H1 (cell line): ENCODE results near the gene NFIX. TPM values are rescaled to one million over a fixed set of nuclear protein-coding genes. Genes with fewer than 3 reads are reported as not detected.

ENCODE experiments used
- CTCF ChIA-PET: fragments of 300-600 bp; sonication (Branson Sonifier 250); formaldehyde crosslinking; loops from one replicate; lab custom pipeline; 2021; ENCODE audit not compliant: partially characterized antibody; lab: Charles Lee
- POLR2A ChIA-PET: fragments of 300-600 bp; sonication (Branson Sonifier 250); formaldehyde crosslinking; loops from one replicate; lab custom pipeline; 2021; ENCODE audit warnings: inconsistent platforms; ENCODE audit not compliant: partially characterized antibody; lab: Charles Lee
- DNase-seq, 2 experiments: peaks; one replicate each; pipeline versions ENCODE4 v3.0.0 to v3.0.0-alpha.2; 2010 to 2022; ENCODE audit warnings: low spot score in 2 of 2, low read depth in 1 of 2, mixed read lengths in 1 of 2
- FAIRE-seq: peaks from 2 replicates; lab custom pipeline; 2011; peaks lifted over from hg19 to GRCh38; lab: Jason Lieb, UNC
- H2AFZ ChIP-seq: 2 replicates; pipeline ENCODE4 v1.8.1; 2012; ENCODE audit warnings: low read length, inconsistent platforms
- H2AK5ac ChIP-seq: 2 replicates; pipeline ENCODE4 v1.6.1; 2013; ENCODE audit warnings: low read depth, low read length
- H2BK120ac ChIP-seq: replicated peaks from 2 replicates; pipeline ENCODE3; 2013; ENCODE audit warnings: low read depth, low read length, inconsistent platforms
- H2BK12ac ChIP-seq: 2 replicates; pipeline ENCODE4 v1.6.1; 2013; ENCODE audit warnings: low read depth, low read length
- H2BK15ac ChIP-seq: 2 replicates; pipeline ENCODE4 v1.6.1; 2013; ENCODE audit warnings: low read length
- H2BK20ac ChIP-seq: 2 replicates; pipeline ENCODE4 v1.6.1; 2013; ENCODE audit warnings: low read length
- H2BK5ac ChIP-seq: 2 replicates; pipeline ENCODE4 v1.6.1; 2013; ENCODE audit warnings: low read depth, low read length
- H3K14ac ChIP-seq: 2 replicates; pipeline ENCODE4 v1.6.1; 2013; ENCODE audit warnings: inconsistent platforms; ENCODE audit not compliant: insufficient read length
- H3K18ac ChIP-seq: 2 replicates; pipeline ENCODE4 v1.6.1; 2013; ENCODE audit warnings: low read length; ENCODE audit errors: extremely low read depth
- H3K23ac ChIP-seq: 2 replicates; pipeline ENCODE4 v1.6.1; 2013; ENCODE audit warnings: inconsistent platforms; ENCODE audit not compliant: insufficient read length
- H3K23me2 ChIP-seq: 2 replicates; pipeline ENCODE4 v1.6.1; 2013; ENCODE audit warnings: low read depth, low read length
- H3K27ac ChIP-seq: 2 replicates; pipeline ENCODE4 v1.6.1; 2011; ENCODE audit warnings: low read depth, low read length, inconsistent platforms
- H3K27me3 ChIP-seq, 4 experiments: replicated peaks in 1 of 4; 1 replicate in 1 of 4; 2 replicates in 3 of 4; pipeline versions ENCODE4 v1.6.1 to v1.8.1; 2011 to 2013; ENCODE audit warnings: low read length in 3 of 4, mild to moderate bottlenecking in 3 of 4, inconsistent platforms in 2 of 4, mixed read lengths in 2 of 4, moderate library complexity in 1 of 4; ENCODE audit not compliant: control insufficient read depth in 3 of 4, insufficient read depth in 3 of 4; ENCODE audit errors: extremely low read depth in 1 of 4
- H3K36me3 ChIP-seq, 4 experiments: 2 replicates each; pipeline versions ENCODE4 v1.6.1 to v1.8.1; 2011 to 2013; ENCODE audit warnings: mild to moderate bottlenecking in 4 of 4, low read length in 3 of 4, moderate library complexity in 2 of 4, control low read depth in 1 of 4, inconsistent platforms in 1 of 4; ENCODE audit not compliant: insufficient read depth in 4 of 4, control insufficient read depth in 2 of 4
- H3K4ac ChIP-seq: replicated peaks from 2 replicates; pipeline ENCODE3; 2013; ENCODE audit warnings: low read length, low read depth, mixed read lengths, inconsistent platforms; ENCODE audit not compliant: insufficient read length
- H3K4me1 ChIP-seq, 4 experiments: replicated peaks in 1 of 4; 1 replicate in 1 of 4; 2 replicates in 3 of 4; pipeline versions ENCODE4 v1.6.1 to v1.8.1; 2011 to 2013; ENCODE audit warnings: low read length in 3 of 4, inconsistent platforms in 2 of 4, mixed read lengths in 1 of 4; ENCODE audit not compliant: insufficient read depth in 4 of 4, control insufficient read depth in 3 of 4
- H3K4me2 ChIP-seq, 2 experiments: 2 replicates each; pipeline versions ENCODE4 v1.6.1 to v1.8.1; 2011 to 2013; ENCODE audit warnings: low read depth in 2 of 2, low read length in 2 of 2, control low read depth in 1 of 2, inconsistent platforms in 1 of 2, mild to moderate bottlenecking in 1 of 2; ENCODE audit not compliant: insufficient read depth in 1 of 2
- H3K4me3 ChIP-seq, 4 experiments: fragments of 200-600, 300-600 bp in 1 of 4; sonication (generic), shearing (Covaris generic), sonication (Bioruptor Twin) in 1 of 4; 2 replicates each; pipeline versions ENCODE4 v1.5.1 to v1.8.1; 2011 to 2016; ENCODE audit warnings: low read length in 4 of 4, low read depth in 3 of 4, control low read depth in 2 of 4, inconsistent platforms in 2 of 4, mild to moderate bottlenecking in 2 of 4, mixed read lengths in 1 of 4, moderate library complexity in 1 of 4; ENCODE audit not compliant: insufficient read depth in 2 of 4; ENCODE audit errors: extremely low read depth in 1 of 4
- H3K56ac ChIP-seq: replicated peaks from 2 replicates; pipeline ENCODE3; 2013; ENCODE audit warnings: low read depth, mild to moderate bottlenecking, mixed read lengths, low read length, inconsistent platforms; ENCODE audit not compliant: insufficient read length
- H3K79me1 ChIP-seq: 2 replicates; pipeline ENCODE4 v1.6.1; 2013; ENCODE audit warnings: low read depth, low read length, control low read depth
- H3K79me2 ChIP-seq, 2 experiments: 2 replicates each; pipeline versions ENCODE4 v1.6.1 to v1.8.1; 2012 to 2013; ENCODE audit warnings: low read length in 2 of 2, mild to moderate bottlenecking in 2 of 2, inconsistent platforms in 1 of 2; ENCODE audit not compliant: insufficient read depth in 2 of 2, control insufficient read depth in 1 of 2
- H3K9ac ChIP-seq, 4 experiments: replicated peaks in 1 of 4; 1 replicate in 1 of 4; 2 replicates in 3 of 4; pipeline versions ENCODE4 v1.6.1 to v1.8.1; 2011 to 2013; ENCODE audit warnings: low read depth in 3 of 4, low read length in 3 of 4, control low read depth in 2 of 4, mild to moderate bottlenecking in 2 of 4, moderate library complexity in 2 of 4, inconsistent platforms in 1 of 4; ENCODE audit errors: extremely low read depth in 1 of 4
- H3K9me3 ChIP-seq, 2 experiments: 2 replicates each; pipeline versions ENCODE4 v1.6.1 to v1.8.1; 2012 to 2013; ENCODE audit warnings: mild to moderate bottlenecking in 2 of 2, moderate library complexity in 2 of 2, control low read depth in 1 of 2, inconsistent platforms in 1 of 2, low read depth in 1 of 2, low read length in 1 of 2, mixed read lengths in 1 of 2; ENCODE audit not compliant: insufficient read depth in 2 of 2
- H4K20me1 ChIP-seq, 2 experiments: replicated peaks in 1 of 2; 2 replicates each; pipeline versions ENCODE3 to v1.8.1; 2011 to 2013; ENCODE audit warnings: inconsistent platforms in 2 of 2, low read length in 2 of 2, mild to moderate bottlenecking in 1 of 2; ENCODE audit not compliant: insufficient read depth in 2 of 2, control insufficient read depth in 1 of 2
- H4K5ac ChIP-seq: 2 replicates; pipeline ENCODE4 v1.6.1; 2013; ENCODE audit warnings: low read length, low read depth, mixed read lengths, inconsistent platforms; ENCODE audit not compliant: insufficient read length
- H4K8ac ChIP-seq: 2 replicates; pipeline ENCODE4 v1.8.0; 2013; ENCODE audit warnings: mild to moderate bottlenecking, moderate library complexity, low read length, inconsistent platforms; ENCODE audit not compliant: insufficient read depth; ENCODE audit errors: extremely low read depth
- H4K91ac ChIP-seq: replicated peaks from 2 replicates; pipeline ENCODE3; 2013; ENCODE audit warnings: low read length, mixed read lengths, inconsistent platforms; ENCODE audit not compliant: insufficient read length
- CREB1 ChIP-seq: IDR thresholded peaks from 2 replicates; pipeline ENCODE4 v1.6.1; 2012; ENCODE audit warnings: inconsistent platforms
- E2F6 ChIP-seq: IDR thresholded peaks from 2 replicates; pipeline ENCODE4 v1.6.1; 2012; ENCODE audit warnings: inconsistent platforms
- POLR2A ChIP-seq, 2 experiments: IDR thresholded peaks; 1 replicate in 1 of 2; 2 replicates in 1 of 2; pipeline ENCODE4 v1.6.1; 2011; ENCODE audit warnings: low read depth in 2 of 2, low read length in 2 of 2, mild to moderate bottlenecking in 2 of 2; ENCODE audit errors: control extremely low read depth in 1 of 2
- SP1 ChIP-seq: IDR thresholded peaks from 2 replicates; pipeline ENCODE4 v1.6.1; 2011; ENCODE audit warnings: low read depth, low read length
- ZNF274 ChIP-seq: IDR thresholded peaks from 2 replicates; pipeline ENCODE4 v1.7.0; 2012; ENCODE audit warnings: low read length, borderline replicate concordance; ENCODE audit errors: extremely low read depth
- WGBS, 2 experiments: shearing (Covaris generic) in 1 of 2; methylation state at CpG; one replicate each; pipeline versions ENCODE4 v1.1.6 to v1.1.7; 2013 to 2015; ENCODE audit warnings: low lambda C conversion rate in 2 of 2, mixed read lengths in 2 of 2, inconsistent platforms in 1 of 2, low coverage in 1 of 2, missing lambda C conversion rate in 1 of 2; ENCODE audit not compliant: insufficient replicate concordance in 2 of 2, insufficient coverage in 1 of 2, insufficient read length in 1 of 2; ENCODE audit errors: extremely low coverage in 1 of 2, missing lambda C conversion rate in 1 of 2; 5-methylcytosine and 5-hydroxymethylcytosine counted together
- polyA plus RNA-seq, 7 experiments: library from polyadenylated mRNA; depleted of rRNA in 3 of 7; stranded (reverse) in 5 of 7; unstranded in 2 of 7; fragments of >200 nt in 5 of 7; fragments of 200-250 nt in 2 of 7; gene quantifications; 1 replicate in 5 of 7; 2 replicates in 1 of 7; 4 replicates in 1 of 7; pipeline versions ENCODE4 v1.2.1 to v1.2.3, GENCODE V29; 2011 to 2013; ENCODE audit warnings: missing spikeins in 2 of 7, mixed read lengths in 2 of 7
- total RNA-seq: library from RNA; stranded (reverse); fragmentation: NEBNext Ultra II Directional; extraction: Animal tissue kit (Norgen Biotek cat#: 25700); gene quantifications from 2 replicates; pipeline ENCODE4 v1.2.1, GENCODE V29; 2021

NFIX gene
- total and polyA plus RNA-seq, 2 of the 8 experiments (the other 6 are each of a cell fraction or from before 2014, with no cell fraction given): 0.03 to 0.20 TPM

DNA sequence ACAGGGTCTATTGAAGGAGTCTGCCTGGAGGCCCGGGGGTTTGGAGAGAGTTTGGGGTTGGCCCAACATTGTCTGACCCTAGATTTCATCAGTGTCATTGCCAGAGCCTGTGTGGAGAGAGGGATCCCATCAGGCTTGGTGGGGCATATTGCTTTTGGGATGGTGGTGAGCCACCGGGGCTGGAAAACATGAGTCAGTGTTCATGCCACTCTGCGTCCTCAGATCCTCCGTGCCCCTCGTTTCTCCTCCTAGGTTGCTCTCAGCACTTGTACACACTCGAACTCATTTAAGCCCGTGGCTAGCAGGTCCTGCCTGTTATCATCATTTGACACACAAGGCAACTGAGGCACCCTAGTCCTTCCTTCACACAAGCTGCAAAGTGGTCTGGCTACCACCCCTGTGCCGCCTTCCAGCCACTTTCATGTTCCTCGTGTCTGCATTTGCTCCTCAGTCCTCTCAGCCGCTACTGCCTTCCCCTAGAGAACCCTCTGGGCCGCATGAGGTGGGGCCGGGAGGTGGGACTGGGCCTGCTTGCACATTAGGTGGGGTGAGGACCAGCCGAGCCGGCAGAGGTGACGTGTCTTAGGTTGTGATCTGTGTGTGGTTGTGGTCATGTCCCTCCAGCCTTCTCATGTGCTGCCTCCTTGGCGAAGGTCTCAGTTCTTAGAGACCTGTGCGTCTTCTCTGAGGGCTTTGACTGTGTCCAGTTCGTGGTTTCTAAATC lies 126.4 kb downstream of the NFIX start:
- Histone ChIP-seq H2BK120ac (no peak overlapping the region), H3K18ac (peak overlapping the region; percentile 48; the same call in 1 of the 2 replicates), H3K9ac (no peak overlapping the region; a peak in 1 of 7 replicates), H2BK15ac (no peak overlapping the region; the same call in 1 of the 2 replicates), H2BK5ac (peak overlapping the region; percentile 78; the same call in 1 of the 2 replicates), H3K27me3 (no peaks in the 10 kb centered on the region), H3K4ac (no peak overlapping the region), H3K79me2 (peaks cover 58 to 82% of the 10 kb centered on the region in 2 experiments), H3K4me2 (peak overlapping the region; percentile 5 to 81; a peak in 3 of 4 replicates), H2AFZ (no peak overlapping the region), H3K4me1 (peaks cover 14 to 36% (median 25%) of the 10 kb centered on the region in 4 experiments), H4K91ac (no peak overlapping the region), H2AK5ac (peak overlapping the region; percentile 15; the same call in 1 of the 2 replicates), H4K5ac (no peak overlapping the region), H3K23me2 (peaks cover 6% of the 10 kb centered on the region; the same call in 1 of the 2 replicates), H3K79me1 (peaks cover 42% of the 10 kb centered on the region), H3K14ac (no peak overlapping the region), H3K23ac (no peak overlapping the region), H3K27ac (no peak overlapping the region; the same call in 1 of the 2 replicates), H3K36me3 (peaks cover 4 to 11% (median 6%) of the 10 kb centered on the region in 4 experiments; a peak in 5 of 8 replicates), H3K9me3 (no peaks in the 10 kb centered on the region), H4K20me1 (peaks cover 54 to 59% of the 10 kb centered on the region in 2 experiments), H3K4me3 (no peak overlapping the region), H2BK12ac (peak overlapping the region; percentile 90; the same call in 1 of the 2 replicates), H4K8ac (no peak overlapping the region; the same call in 1 of the 2 replicates), H2BK20ac (no peak overlapping the region), H3K56ac (no peak overlapping the region)
- TF ChIP-seq SP1 (no peak), CREB1 (no peak), E2F6 (no peak), POLR2A (IDR thresholded peaks at IDR 0.05; ENCODE audit: control extremely low read depth in 1 of 2, low read depth in 2 of 2, low read length in 2 of 2) (peak in 1 of 2 experiments; percentile 11; a peak in 1 of 3 replicates), ZNF274 (no peak)
- FAIRE-seq (no peak), DNase-seq (no peak)
- ChIA-PET CTCF (interaction anchor here (1.6 to 2.8 kb wide), 3 partner anchors 20 to 156 kb away, joined by 4 to 7 read pairs (median 6); no protein-coding TSS in a partner anchor), POLR2A (interaction anchor here (0.6 to 19.5 kb wide), 9 partner anchors 11 to 156 kb away, joined by 3 to 228 read pairs (median 5); partner anchors contain the start of genes IER2, LYL1 and STX10)
- 87% methylated on average over 18 of the region's 18 CpGs; no CpG with 5 or more reads in 1 of the 2 experiments for WGBS, 2 experiments
